Coronary artery (tissue), 2 donors: Measurements from ENCODE around the gene PRAC1.

Source experiments
- DNase-seq: peaks from one replicate; pipeline ENCODE4 v3.0.0-alpha.2; 2017; ENCODE audit warnings: low spot score
- H3K27ac ChIP-seq, 2 donors: fragments of 200-600 bp; sonication (generic); one replicate each; pipeline ENCODE4 v1.5.1; 2016 to 2019
- H3K4me3 ChIP-seq: fragments of 200-600 bp; sonication (generic); 2 replicates; pipeline ENCODE4 v1.5.1; 2016; ENCODE audit warnings: mild to moderate bottlenecking, moderate library complexity
- CTCF ChIP-seq: fragments of 200-600 bp; sonication (generic); IDR thresholded peaks from one replicate; pipeline ENCODE4 v1.5.1; 2019; ENCODE audit warnings: antibody characterized with exemption

Gene PRAC1

GRCh38 chr17:48757524-48757961, 35.2 kb upstream of the PRAC1 start:
- no peak for DNase-seq
- Histone ChIP-seq H3K4me3 (no peak overlapping the region), H3K27ac (no peak overlapping the region)
- TF ChIP-seq CTCF, result no peak

GRCh38 chr17:48756830-48757251, 34.5 kb upstream of the PRAC1 start:
- H3K27ac ChIP-seq, result no peak overlapping the region
- no peak for DNase-seq
- H3K4me3 ChIP-seq, result no peak overlapping the region
- no peak for TF ChIP-seq CTCF

GRCh38 chr17:48755356-48755755, 33.0 kb upstream of the PRAC1 start:
- TF ChIP-seq CTCF, result no peak
- Histone ChIP-seq H3K4me3 (peak overlapping the region; percentile 15), H3K27ac (no peak overlapping the region)
- no peak for DNase-seq

GRCh38 chr17:48754500-48755261, 32.4 kb upstream of the PRAC1 start:
- DNase-seq, result no peak

GRCh38 chr17:48753794-48754499, 31.6 kb upstream of the PRAC1 start:
- Histone ChIP-seq H3K27ac (no peak overlapping the region), H3K4me3 (no peak overlapping the region)
- TF ChIP-seq CTCF, result no peak
- no peak for DNase-seq

More at GRCh38 chr17:48754500-48755261, 32.4 kb upstream of the PRAC1 start:
- Histone ChIP-seq H3K4me3 (peak overlapping the region; percentile 15), H3K27ac (no peak overlapping the region)
- TF ChIP-seq CTCF, result no peak

GRCh38 chr17:48752399-48753288, 30.3 kb upstream of the PRAC1 start:
- H3K27ac ChIP-seq, result no peak overlapping the region
- H3K4me3 ChIP-seq, result no peak overlapping the region
- no peak for DNase-seq
- TF ChIP-seq CTCF, result no peak
